HG03558 (cell line): ENCODE data around the gene RAB4A.
"Not testable (repeated sequence)": the region's sequence is repeated elsewhere in the genome, so short reads cannot be mapped to it uniquely, and the experiment has no call there.

Experiments used
- ATAC-seq: cut with Tn5 transposase; IDR thresholded peaks from one replicate; pipeline ENCODE4 v1.9.1; 2021; ENCODE audit warnings: moderate number of reproducible peaks; ENCODE audit not compliant: unreplicated experiment; ENCODE audit errors: extremely low read depth

Gene RAB4A

GRCh38 chr1:229291686-229292085, 20.8 kb downstream of the RAB4A start:
- ATAC-seq, result not testable (repeated sequence)

DNA sequence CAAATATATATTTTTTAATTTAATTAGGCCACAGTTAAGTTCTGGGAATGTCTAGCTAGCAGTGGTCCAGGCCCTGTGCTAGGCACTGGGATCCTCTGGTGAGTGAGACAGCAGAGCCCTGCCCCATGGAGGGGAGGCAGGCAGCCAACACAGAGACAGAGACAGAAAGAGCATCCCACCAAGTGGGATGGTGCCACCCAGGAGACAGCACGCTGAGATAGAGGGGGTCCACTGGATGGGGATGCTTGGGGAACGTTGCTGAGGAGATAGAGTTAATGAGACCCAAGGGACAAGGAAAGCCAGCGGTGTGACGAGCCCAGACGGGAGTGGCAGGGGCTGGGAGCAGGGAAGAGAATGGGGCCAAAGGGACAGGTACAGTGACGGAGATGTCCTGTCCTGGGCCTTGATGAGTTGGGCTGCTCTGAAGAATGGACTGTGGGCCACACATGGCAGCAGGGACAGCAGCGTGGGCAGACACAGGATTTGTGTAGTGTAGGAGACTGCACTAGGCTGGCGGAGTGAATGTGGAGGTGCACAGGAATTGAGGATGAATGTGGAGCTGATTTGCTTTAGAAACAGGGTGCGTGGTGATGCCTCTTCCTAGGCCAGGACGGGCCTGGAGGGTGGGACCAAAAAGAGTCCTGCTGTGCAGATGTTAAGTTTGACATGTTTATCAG, 22.8 kb downstream of the RAB4A start:
- no peak for ATAC-seq

GRCh38 chr1:229295745-229296144, 24.8 kb downstream of the RAB4A start:
- ATAC-seq, result no peak

DNA sequence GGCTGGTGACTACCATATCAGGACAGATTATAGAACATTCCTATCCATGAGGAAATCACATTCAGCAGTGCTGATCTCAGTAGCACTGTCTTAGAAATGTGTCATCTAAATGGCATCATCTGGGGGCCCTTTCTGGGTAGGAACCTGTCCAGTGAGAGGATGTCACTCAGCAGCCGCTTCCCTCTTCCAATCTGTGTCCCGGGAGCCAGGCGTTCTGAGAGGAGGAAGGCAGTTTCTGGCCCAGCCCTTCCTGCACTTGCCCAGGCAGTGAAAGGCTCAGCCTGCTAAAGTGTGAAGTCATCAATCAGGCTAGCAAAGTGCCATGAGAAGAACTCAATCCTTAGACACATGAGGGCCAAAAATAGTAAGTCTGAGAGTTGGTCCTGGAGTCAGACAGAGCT, 25.6 kb downstream of the RAB4A start:
- no peak for ATAC-seq

DNA sequence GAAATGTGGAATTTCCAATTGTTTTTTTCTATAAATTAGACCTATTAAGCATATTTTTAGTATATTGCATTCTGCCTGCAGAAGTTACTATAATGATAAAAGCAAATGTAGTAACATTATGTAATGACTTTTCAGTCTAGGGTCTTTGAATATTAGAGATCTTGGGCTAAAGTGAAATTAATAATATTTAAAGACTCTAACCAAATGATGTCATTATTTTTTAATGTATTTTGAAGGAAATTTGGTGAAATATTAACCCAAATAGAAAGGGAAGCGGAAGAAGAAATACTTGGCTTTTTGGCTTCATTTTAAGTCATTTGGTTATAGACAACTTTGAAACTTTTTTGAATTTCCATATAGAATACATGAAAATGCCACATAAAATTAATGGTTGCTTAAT, 26.8 kb downstream of the RAB4A start:
- no peak for ATAC-seq

DNA sequence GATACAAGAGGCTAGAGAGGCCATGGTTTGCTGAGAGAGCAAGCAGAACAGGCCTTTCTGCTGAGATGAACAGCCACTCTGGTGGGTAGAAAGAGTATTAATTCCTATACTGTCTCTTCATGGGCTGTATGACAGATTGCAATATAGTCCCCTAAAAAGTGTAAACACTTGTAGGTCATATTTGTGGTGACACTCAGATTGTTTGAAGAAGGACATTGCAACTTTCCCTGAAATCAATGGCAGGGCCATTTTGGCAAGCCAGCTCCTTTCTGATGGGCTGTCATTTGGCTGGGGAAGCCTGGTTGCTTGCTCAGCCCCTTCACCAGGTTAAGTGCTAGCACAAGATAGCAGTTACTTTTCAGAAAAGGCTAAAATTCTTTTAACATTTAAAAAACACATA, 27.5 kb downstream of the RAB4A start:
- no peak for ATAC-seq

- no peak for ATAC-seq
These were observed 28.1 kb downstream of the RAB4A start for GRCh38 chr1:229298887-229299503.

DNA sequence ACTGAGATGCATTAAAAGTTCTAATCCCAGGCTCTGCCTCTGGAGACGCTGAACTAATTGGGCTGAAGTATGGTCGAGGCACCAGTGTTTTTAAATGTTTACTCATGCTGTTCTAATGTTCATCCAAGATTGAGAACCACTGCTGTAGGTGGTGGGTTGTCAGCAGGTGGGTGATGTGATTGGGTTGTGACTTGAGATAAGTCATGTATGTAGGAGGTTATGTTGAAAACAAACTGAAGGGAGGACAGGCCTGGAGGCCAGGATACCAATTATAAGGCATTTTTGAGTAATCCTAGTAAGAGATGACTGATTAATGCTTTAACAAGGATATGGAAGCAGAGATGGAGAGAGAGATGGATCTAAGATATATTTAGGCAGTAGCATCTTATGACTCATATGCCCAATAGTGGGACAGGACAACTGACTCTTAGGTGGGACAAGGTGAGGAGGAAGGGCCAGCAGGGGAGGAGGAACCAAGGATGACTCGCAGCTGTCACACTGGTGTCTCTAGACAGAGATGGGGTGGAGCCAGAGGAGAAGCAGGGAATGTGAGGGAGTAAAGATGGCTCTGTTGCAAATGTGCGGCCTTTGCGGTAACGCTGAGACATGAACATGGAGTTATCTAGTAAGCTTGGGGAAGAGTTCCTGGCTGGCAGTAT, 29.3 kb downstream of the RAB4A start:
- ATAC-seq, result no peak

GRCh38 chr1:229302740-229303139, 31.8 kb downstream of the RAB4A start:
- ATAC-seq, result no peak

- ATAC-seq, result no peak
These were observed 32.9 kb downstream of the RAB4A start for GRCh38 chr1:229303855-229304254.

- ATAC-seq, result no peak
These were observed 34.5 kb downstream of the RAB4A start for GRCh38 chr1:229305392-229305791.

DNA sequence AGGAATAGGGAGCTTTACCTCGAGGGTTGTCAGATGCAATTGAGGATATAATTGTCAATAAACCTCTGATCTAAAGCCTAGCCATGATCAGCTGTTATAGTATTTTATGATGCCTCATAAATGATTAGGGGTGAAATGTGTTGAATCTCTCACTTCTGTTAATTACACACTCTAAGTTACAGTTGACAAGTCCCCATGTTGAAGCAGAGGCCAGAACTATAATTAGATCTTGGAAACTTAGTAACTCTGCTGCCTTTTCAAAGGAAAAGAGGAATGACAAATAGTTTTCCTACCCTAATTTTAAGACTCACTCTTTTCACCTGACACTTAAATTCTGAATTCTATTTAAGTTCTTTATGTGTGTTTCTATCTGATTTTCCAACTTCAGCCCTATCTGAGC, 38.2 kb downstream of the RAB4A start:
- no peak for ATAC-seq

GRCh38 chr1:229309684-229310083, 38.8 kb downstream of the RAB4A start:
- ATAC-seq, result no peak

- ATAC-seq, result no peak
These were observed 39.9 kb downstream of the RAB4A start for GRCh38 chr1:229310833-229311232.

GRCh38 chr1:229316166-229316565, 45.3 kb downstream of the RAB4A start:
- no peak for ATAC-seq

- no peak for ATAC-seq
These were observed 47.1 kb downstream of the RAB4A start for GRCh38 chr1:229318056-229318455.

- ATAC-seq, result no peak
These were observed 48.6 kb downstream of the RAB4A start for GRCh38 chr1:229319487-229319886.

DNA sequence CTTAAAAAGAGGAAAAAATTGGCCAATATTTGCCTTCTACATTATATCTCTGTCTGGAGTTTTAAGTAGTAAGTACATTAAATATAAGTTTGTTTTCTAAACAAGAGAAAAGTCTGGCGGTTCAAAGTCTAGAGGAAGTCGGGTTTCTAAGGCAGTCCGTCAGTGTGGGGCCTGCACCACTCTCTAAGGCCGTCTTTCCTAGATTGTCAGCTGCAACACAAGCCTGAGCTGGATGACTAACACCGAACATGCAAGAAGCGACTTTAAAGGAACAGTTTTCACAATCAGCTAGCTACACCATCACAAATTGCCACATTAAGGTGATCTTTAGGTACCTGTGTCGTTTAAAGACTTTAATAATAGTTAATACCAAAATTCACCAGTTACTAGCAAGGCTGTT, 52.3 kb downstream of the RAB4A start:
- no peak for ATAC-seq

GRCh38 chr1:229323885-229324553, 53.1 kb downstream of the RAB4A start:
- ATAC-seq, result no peak

- ATAC-seq, result no peak
These were observed 54.5 kb downstream of the RAB4A start for GRCh38 chr1:229325401-229325800.

- no peak for ATAC-seq
These were observed 55.1 kb downstream of the RAB4A start for GRCh38 chr1:229325853-229326487.
